Stimulated activated naive CD4-positive, alpha-beta T cell (primary cell): ENCODE data around the gene FPR3.
"Not testable (repeated sequence)": the region's sequence is repeated elsewhere in the genome, so short reads cannot be mapped to it uniquely, and the experiment has no call there.

Experiments used
- DNase-seq, 6 experiments: peaks; one replicate each; lab custom pipeline; 2025; lab: John Stamatoyannopoulos, UW

The FPR3 gene, protein sequence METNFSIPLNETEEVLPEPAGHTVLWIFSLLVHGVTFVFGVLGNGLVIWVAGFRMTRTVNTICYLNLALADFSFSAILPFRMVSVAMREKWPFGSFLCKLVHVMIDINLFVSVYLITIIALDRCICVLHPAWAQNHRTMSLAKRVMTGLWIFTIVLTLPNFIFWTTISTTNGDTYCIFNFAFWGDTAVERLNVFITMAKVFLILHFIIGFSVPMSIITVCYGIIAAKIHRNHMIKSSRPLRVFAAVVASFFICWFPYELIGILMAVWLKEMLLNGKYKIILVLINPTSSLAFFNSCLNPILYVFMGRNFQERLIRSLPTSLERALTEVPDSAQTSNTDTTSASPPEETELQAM

DNA sequence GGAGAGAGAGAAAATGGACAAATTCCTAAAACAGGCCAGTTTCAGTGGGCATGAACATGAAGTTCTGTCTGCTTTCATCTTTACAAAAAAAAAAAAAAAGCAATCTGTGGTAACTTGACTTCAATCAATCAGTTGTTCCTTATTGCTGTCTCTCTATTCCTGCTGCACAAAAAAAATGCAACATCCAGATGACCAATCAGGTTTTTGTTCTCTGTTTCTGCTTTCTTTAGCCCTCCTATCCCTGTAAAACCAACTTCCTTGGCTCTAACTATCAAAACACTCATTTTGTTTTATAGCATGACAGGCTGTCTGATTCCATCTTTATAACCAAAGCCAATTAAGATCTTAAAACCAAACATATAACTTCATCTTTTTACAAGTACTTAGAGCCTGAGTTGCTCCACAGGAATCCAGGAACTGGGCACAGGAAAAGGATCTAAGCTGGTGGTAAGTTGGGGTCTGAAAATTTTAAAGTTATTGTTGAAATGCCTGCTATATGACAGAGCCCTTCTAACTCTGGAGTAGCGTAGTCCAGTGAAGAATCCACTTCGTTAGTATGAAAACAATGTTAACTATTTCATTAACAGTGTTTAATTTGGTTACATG is at the start of gene FPR3:
Gene FPR3, plus strand, starts transcription at position 273 of the 606 bp plus-strand sequence. CDS start 28,592 bp downstream, outside the sequence.
- DNase-seq = no peak

DNA sequence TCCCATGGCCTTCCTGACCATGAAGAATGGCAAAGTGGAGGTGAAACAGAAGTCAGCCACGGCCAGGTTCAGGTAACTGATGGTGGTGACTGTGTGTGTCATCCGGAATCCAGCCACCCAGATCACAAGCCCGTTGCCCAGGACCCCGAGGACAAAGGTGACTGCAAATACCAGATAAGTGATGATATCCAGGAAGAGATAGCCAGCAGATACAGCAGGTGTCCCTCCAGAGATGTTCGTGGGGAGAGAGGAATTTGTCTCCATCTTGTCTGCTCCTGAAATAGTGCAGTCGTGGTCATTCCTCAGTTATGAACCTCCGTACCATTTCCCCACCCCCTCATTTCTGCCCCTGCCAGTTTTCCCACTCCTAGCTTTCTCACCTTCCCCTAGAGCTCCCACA is 48.2 kb upstream of the FPR3 start:
- no peak for DNase-seq

GRCh38 chr19:51749979-51750378 is 45.0 kb upstream of the FPR3 start:
- DNase-seq = no peak

DNA sequence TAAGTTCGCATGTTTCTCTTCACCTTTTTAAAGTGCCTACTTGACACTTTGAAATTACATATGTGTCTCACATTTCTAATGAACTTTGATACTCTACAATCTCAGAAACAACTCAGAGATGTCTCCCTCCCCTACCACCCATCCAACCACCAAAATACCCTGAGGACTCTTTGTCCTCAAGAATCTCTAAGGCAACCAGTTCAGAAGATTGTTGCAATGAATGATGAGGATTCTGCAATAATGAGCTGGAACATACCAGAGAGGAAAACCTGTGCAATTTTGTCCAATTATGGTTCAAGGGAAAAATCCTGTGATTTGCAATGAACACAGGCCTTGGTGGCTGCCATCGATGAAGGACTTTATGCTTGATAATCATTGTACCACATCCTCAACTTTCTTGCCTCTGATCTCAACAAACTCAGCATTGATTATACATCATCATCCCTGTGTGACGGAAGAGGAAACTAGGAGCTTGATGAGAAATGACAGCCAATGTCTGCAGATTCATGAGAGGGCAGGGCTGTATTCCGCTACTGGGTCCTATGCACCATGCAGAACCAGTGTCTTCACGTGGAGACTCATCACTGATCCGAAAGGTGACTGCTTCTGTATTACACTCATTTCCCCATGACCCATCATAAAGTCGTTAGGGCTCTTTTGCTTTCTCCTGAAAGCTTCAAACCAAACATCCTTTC is 44.4 kb upstream of the FPR3 start:
- DNase-seq = no peak

DNA sequence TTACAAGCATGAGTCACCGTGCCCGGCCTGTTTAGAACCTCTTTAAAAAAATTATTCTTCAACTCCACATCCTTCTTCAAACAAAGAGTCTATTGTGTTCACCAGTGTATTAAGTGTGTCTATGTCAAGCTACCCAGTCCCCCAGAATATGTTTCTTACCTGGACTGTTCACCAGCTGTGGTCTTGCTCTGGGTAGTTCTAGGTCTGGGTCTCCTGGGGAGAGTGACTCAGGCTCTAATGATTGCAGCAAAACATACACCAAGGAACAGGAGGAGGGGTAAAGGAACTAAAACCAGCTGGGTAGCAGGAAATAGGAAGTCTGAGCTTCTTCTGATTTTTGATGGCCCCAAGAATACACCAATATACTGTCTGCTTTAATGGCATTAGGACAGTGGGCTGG is 43.3 kb upstream of the FPR3 start, which contains the start of gene FPR1:
Gene FPR1, minus strand, starts transcription at position 224 of the 400 bp plus-strand sequence. CDS start 4,884 bp downstream, outside the sequence.
- DNase-seq = no peak

- DNase-seq = no peak
These were observed 40.8 kb upstream of the FPR3 start for GRCh38 chr19:51754109-51754508.

GRCh38 chr19:51754770-51755169 is 40.2 kb upstream of the FPR3 start:
- DNase-seq = no peak

DNA sequence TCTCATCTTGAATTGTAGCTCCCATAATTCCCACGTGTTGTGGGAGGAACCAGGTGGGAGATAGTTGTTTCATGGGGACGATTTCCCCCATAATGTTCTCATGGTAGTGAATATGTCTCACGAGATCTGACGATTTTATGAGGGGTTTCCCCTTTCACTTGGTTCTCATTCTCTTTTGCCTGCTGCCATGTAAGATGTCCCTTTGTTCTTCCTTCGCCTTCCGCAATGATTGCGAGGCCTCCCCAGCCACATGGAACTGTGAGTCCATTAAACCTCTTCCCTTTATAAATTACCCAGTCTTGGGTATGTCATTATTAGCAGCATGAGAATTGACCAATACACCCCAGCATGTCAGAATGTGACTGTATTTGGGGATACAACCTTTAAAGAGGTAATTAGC is 39.4 kb upstream of the FPR3 start:
- DNase-seq = no peak

DNA sequence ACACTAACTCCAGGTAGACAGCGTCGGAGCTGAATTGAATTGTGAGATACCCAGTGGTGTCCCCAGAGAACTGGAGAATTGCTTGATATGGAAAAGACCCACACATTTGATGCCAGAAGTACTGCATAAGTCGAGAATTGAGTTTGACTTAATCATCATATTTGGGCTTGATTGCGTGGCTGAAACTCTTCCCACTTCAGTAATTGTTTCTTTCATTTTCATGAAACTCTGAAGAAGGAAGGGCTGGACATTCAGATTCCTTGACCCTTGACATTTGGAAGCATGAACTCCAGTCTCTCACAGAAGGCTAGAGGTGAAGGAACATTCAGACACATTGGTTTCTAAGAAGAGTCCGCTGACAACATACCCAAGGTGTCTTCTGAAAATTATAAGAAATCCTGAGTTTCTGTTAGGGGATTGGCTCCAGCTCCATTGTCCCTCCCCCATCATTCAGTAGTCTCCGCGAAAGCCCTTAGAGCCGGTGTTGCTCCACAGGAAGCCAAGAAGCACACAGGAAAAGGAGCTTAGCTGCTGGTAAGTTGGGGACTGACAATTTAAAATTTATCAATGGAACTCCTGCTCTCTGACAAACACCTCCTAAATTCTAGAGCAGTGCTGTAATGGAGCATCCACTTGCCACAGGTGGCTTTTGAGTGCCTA is 34.1 kb upstream of the FPR3 start, which contains the start of gene FPR2:
Gene FPR2, plus strand, starts transcription at position 484 of the 660 bp plus-strand sequence. CDS start 7,479 bp downstream, outside the sequence.
- no peak for DNase-seq

- no peak for DNase-seq
These were observed 33.3 kb upstream of the FPR3 start for GRCh38 chr19:51761696-51762095.

DNA sequence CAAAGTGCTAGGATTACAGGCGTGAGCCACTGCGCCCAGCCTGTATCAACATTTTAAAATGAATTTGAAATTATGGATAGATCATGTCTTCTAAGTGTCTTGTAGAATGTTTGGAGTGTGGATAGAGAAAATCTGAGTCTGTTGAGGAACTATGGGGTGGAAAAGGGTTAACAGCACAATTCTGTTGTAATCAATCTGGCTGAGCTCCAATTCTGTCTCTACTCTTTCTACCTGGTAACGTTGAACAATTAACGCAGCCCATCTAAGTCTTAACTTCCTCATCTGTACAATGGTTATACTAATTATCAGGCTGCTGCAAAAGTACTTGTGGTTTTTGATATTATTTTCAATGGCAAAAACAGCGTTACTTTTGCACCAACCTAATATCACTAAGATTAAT is 29.9 kb upstream of the FPR3 start:
- no peak for DNase-seq

DNA sequence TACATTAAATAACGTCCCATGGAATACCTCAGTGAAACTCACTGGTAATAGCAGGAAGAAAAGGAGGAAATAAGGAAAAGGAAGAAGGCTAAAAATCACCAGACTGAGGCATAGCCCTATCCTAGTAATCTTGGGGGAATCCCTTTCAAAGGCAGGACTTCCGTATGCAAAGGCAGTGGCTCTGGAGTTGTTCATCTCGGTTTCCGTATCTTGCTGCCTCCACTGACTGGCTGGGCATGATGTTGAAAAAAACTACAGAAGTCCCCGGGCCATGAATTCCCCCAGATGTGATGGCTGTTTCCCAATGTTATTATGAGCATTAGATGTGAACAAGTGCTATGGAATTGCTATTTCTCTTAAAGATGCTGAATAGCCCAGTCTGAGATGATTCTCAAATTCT is 28.5 kb upstream of the FPR3 start:
- no peak for DNase-seq

- DNase-seq = no peak
These were observed 23.4 kb upstream of the FPR3 start for GRCh38 chr19:51771376-51772130.

- DNase-seq = no peak
These were observed 22.0 kb upstream of the FPR3 start for GRCh38 chr19:51772977-51773376.

DNA sequence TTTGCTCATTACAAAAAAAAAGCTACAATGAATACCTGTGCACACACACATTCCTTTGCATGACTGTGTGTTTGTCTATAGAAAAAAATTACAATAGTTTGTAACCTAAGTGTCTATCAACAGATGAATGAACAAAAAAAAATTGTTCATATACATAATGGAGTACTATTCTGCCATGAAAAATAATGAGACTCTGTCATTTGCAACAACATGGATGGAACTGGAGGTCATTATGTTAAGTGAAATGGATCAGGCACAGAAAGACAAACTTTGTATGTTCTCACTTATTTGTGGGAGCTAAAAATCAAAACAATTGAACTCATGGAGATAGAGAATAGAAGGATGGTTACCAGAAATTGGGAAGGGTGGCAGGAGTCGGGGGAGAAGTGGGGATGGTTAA is 18.4 kb upstream of the FPR3 start:
- not testable (repeated sequence) for DNase-seq

- peak; percentile 2 to 54 (median 12) for DNase-seq
These were observed 17.1 kb upstream of the FPR3 start for GRCh38 chr19:51777570-51778462.

- DNase-seq = no peak
These were observed 15.8 kb upstream of the FPR3 start for GRCh38 chr19:51779181-51779580.

- DNase-seq = no peak
These were observed 15.3 kb upstream of the FPR3 start for GRCh38 chr19:51779703-51780102.

GRCh38 chr19:51780270-51780669 is 14.7 kb upstream of the FPR3 start:
- no peak for DNase-seq

DNA sequence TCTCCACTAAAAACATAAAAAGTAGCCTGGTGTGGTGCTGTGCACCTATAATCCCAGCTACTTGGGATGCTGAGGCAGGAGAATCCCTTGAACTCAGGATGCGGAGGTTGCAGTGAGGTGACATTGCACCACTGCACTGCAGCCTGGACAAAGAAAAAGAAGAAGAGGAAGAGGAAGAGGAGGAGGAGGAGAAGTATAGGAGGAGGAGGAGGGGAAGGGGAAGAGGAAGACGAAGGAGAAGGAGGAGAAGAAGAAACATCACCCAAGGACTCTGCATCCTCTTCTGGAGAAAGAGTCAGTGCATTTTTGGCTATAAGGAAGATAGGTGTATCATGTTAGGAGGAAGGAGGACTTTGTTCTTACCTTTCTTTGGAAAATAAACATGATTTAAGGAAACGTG is 13.0 kb upstream of the FPR3 start:
- no peak for DNase-seq

- DNase-seq = no peak
These were observed 11.6 kb upstream of the FPR3 start for GRCh38 chr19:51783372-51783771.
